Thymus (tissue), 11 donors: ENCODE results near the gene DTD2. TPM values are rescaled to one million over a fixed set of nuclear protein-coding genes. Genes with fewer than 3 reads are reported as not detected.
A peak's percentile ranks its signal among the peaks of the same experiment; 100 is the strongest.
"Not testable (repeated sequence)": the region's sequence is repeated elsewhere in the genome, so short reads cannot be mapped to it uniquely, and the experiment has no call there.

Source experiments
- DNase-seq, 9 donors: peaks; one replicate each; pipeline ENCODE4 v3.0.0-alpha.2; 2013; ENCODE audit warnings: low spot score in 9 of 9, low read depth in 6 of 9, missing footprints in 1 of 9
- H3K27ac ChIP-seq, 2 donors: one replicate each; pipeline ENCODE4 v1.5.1; 2013; ENCODE audit warnings: control low read depth in 1 of 2, low read depth in 1 of 2, low read length in 1 of 2, mild to moderate bottlenecking in 1 of 2, moderate library complexity in 1 of 2
- H3K27me3 ChIP-seq, 2 donors: one replicate each; pipeline ENCODE4 v1.5.1; 2013; ENCODE audit warnings: low read length in 1 of 2; ENCODE audit not compliant: control insufficient read depth in 2 of 2, insufficient read depth in 1 of 2
- H3K36me3 ChIP-seq, 2 donors: one replicate each; pipeline ENCODE4 v1.5.1; 2013; ENCODE audit warnings: low read length in 1 of 2, mild to moderate bottlenecking in 1 of 2, moderate library complexity in 1 of 2; ENCODE audit not compliant: control insufficient read depth in 2 of 2, insufficient read depth in 2 of 2
- H3K4me1 ChIP-seq, 2 donors: one replicate each; pipeline ENCODE4 v1.5.1; 2013; ENCODE audit warnings: low read length in 2 of 2; ENCODE audit not compliant: control insufficient read depth in 2 of 2, insufficient read depth in 2 of 2
- H3K4me3 ChIP-seq, 2 donors: one replicate each; pipeline ENCODE4 v1.5.1; 2013; ENCODE audit warnings: low read length in 2 of 2, control low read depth in 1 of 2, mild to moderate bottlenecking in 1 of 2
- H3K9me3 ChIP-seq, 2 donors: one replicate each; pipeline ENCODE4 v1.5.1; 2013; ENCODE audit warnings: low read length in 1 of 2, mild to moderate bottlenecking in 1 of 2; ENCODE audit not compliant: control insufficient read depth in 2 of 2, insufficient read depth in 1 of 2
- WGBS: extraction: QIAGEN DNeasy Blood & Tissue Kit; methylation state at CpG from one replicate; pipeline ENCODE4 v1.1.7; 2013; 5-methylcytosine and 5-hydroxymethylcytosine counted together
- polyA plus RNA-seq: library from polyadenylated mRNA; stranded (reverse); fragments of 200-250 nt; gene quantifications from one replicate; pipeline ENCODE4 v1.2.3, GENCODE V29; 2013
- total RNA-seq: library from RNA; stranded (reverse); fragments of 120-200 nt; gene quantifications from one replicate; pipeline ENCODE4 v1.2.4, GENCODE V29; 2013
- donor health status: healthy.

Gene DTD2
- total and polyA plus RNA-seq, 2 donors = 14.4 to 14.5 TPM

GRCh38 chr14:31449971-31450610 lies 7.2 kb downstream of the DTD2 start:
- Histone ChIP-seq H3K9me3 (no peaks in the 10 kb centered on the region), H3K4me3 (no peak overlapping the region), H3K27ac (no peak overlapping the region), H3K4me1 (no peaks in the 10 kb centered on the region), H3K36me3 (peaks cover 3 to 4% of the 10 kb centered on the region in 2 donors), H3K27me3 (no peaks in the 10 kb centered on the region)
- 93% methylated on average over 2 of the region's 2 CpGs for WGBS
- DNase-seq = peak in 3 of 9 donors; percentile 9 to 35 (median 22)

DNA sequence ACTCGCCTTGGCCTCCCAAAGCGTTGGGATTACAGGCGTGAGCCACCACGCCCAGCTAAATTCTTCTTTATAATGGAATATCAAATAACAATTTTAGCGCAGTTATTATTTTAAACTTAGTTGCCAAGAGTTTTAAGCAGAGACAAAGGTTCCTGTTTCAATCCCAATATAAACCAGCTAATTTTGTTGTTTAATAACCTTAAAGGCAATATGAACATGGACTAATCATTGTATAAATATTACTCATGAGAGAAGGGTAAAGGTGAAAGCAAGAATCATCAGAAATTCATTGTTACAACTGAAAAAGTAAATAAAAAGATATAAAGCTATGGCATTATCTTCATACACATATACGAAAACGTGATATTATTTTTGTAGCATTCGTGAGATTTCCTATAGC lies 8.2 kb downstream of the DTD2 start:
- Histone ChIP-seq H3K4me3 (no peak overlapping the region), H3K27ac (no peak overlapping the region), H3K9me3 (no peaks in the 10 kb centered on the region), H3K27me3 (no peaks in the 10 kb centered on the region), H3K4me1 (no peaks in the 10 kb centered on the region), H3K36me3 (peaks cover 3 to 4% of the 10 kb centered on the region in 2 donors)
- DNase-seq = no peak
- 74% methylated on average over 8 of the region's 8 CpGs for WGBS

- Histone ChIP-seq H3K9me3 (no peaks in the 10 kb centered on the region), H3K36me3 (no peaks in the 10 kb centered on the region), H3K27me3 (no peaks in the 10 kb centered on the region), H3K4me3 (no peak overlapping the region), H3K27ac (no peak overlapping the region), H3K4me1 (no peaks in the 10 kb centered on the region)
- DNase-seq = no peak
- 95% methylated on average over 1 of the region's 1 CpG for WGBS
Observed at GRCh38 chr14:31445703-31446102, 11.6 kb downstream of the DTD2 start.

DNA sequence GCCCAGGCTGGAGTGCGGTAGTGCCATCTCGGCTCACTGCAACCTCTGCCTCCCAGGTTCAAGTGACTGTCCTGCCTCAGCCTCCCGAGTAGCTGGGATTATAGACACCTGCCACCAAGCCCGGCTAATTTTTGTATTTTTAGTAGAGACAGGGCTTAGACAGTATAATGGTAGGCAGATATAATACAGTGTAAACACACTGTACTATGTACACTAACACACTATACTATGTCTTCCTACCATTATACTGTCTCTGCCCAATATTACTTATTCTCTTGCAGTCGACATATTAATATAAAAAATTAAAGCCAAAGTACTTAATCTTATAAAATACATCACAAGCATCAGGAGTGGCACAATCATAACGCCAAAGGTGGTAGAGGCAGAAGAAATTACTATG lies 15.0 kb downstream of the DTD2 start:
- WGBS = 97% methylated on average over 6 of the region's 6 CpGs
- H3K9me3 ChIP-seq = no peaks in the 10 kb centered on the region
- H3K4me1 ChIP-seq = no peaks in the 10 kb centered on the region
- no peak overlapping the region for H3K27ac ChIP-seq
- no peaks in the 10 kb centered on the region for H3K27me3 ChIP-seq
- no peak overlapping the region for H3K4me3 ChIP-seq
- DNase-seq = no peak
- H3K36me3 ChIP-seq = no peaks in the 10 kb centered on the region

DNA sequence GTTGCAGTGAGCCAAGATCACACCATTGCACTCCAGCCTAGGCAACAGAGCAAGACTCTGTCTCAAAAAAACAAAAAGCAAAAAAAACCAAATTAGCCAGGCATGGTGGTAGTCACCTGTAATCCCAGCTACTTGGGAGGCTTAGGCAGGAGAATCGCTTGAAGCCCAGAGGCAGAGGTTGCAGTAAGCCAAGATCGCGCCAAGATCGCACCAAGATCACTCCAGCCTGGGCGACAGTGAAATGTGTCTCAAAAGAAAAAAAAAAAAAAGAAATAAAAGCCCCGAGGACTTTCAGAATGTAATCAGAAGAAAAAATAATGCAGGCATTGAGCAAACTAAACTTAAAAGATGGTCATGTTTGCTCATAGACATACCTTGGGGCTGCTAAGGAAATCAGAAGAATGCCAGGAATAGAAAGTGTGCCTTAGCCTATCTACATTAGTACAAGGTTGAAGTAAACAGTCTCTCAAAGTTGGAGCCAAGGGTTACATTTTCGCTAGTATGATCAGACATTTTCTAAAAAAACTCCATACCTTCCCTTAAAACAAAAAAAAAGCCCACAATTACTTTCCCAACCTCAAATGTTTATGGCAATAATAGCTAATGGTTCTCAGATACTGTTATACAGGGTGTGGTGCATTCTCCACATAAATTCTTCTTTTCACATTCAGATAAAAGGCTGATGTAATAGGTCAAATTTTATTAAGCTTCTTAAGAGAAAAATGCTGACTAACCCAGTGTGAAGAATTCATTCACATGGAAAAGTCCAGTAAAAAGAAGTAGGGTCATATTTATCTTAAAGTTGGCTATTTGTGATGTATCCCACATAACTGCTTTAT lies 15.8 kb downstream of the DTD2 start:
- no peaks in the 10 kb centered on the region for H3K9me3 ChIP-seq
- no peak overlapping the region for H3K27ac ChIP-seq
- no peak overlapping the region for H3K4me3 ChIP-seq
- WGBS = 94% methylated on average over 7 of the region's 7 CpGs
- H3K4me1 ChIP-seq = no peaks in the 10 kb centered on the region
- no peaks in the 10 kb centered on the region for H3K36me3 ChIP-seq
- DNase-seq = no peak
- H3K27me3 ChIP-seq = no peaks in the 10 kb centered on the region

DNA sequence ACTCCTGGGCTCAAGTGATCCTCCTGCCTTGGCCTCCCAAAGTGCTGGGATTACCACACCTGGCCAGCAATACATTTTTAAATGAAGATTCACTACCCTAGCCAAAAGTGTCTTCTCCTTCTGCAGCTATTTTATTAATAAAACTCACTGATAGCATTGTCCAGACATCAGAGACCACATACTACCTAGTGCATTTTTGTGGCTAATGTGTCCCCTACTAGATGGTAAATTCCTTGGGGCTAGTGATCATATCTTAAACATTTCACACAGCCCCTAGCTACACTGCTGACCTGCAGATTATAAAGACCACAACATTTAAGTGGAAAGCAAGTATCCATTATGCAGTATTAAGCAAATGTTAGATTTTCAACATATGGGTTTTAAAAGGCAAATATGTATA lies 17.0 kb downstream of the DTD2 start:
- H3K4me3 ChIP-seq = no peak overlapping the region
- no peak for DNase-seq
- H3K27ac ChIP-seq = no peak overlapping the region
- H3K27me3 ChIP-seq = no peaks in the 10 kb centered on the region
- no peaks in the 10 kb centered on the region for H3K36me3 ChIP-seq
- H3K9me3 ChIP-seq = no peaks in the 10 kb centered on the region
- no peaks in the 10 kb centered on the region for H3K4me1 ChIP-seq

DNA sequence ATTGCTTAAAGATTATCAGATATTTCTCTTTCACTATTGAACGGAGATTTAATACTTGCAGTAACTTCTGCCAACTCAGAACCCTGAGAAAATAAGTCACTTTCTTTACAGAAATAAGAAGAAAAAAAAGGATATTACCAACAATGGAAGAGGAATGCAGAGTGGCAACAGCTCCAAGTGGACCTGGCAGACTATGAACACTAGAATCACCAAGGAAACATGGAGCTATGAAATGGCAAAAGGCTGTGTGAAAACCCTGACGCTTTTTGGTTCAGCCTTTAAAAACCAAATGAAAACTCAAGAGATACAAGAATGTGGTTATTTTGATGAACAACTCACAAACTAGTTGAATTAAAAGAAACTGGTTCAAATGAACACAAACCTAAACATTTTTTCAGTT lies 17.7 kb downstream of the DTD2 start:
- Histone ChIP-seq H3K4me1 (no peaks in the 10 kb centered on the region), H3K36me3 (no peaks in the 10 kb centered on the region), H3K27ac (no peak overlapping the region), H3K4me3 (no peak overlapping the region), H3K9me3 (no peaks in the 10 kb centered on the region), H3K27me3 (no peaks in the 10 kb centered on the region)
- DNase-seq = no peak
- WGBS = 97% methylated on average over 2 of the region's 2 CpGs

GRCh38 chr14:31437045-31437691 lies 20.1 kb downstream of the DTD2 start:
- not testable (repeated sequence) for H3K4me1 ChIP-seq, H3K27me3 ChIP-seq, H3K27ac ChIP-seq, H3K36me3 ChIP-seq, DNase-seq, H3K9me3 ChIP-seq, H3K4me3 ChIP-seq
- WGBS = 98% methylated on average over 35 of the region's 45 CpGs

- DNase-seq = no peak
- Histone ChIP-seq H3K36me3 (no peaks in the 10 kb centered on the region), H3K27ac (no peak overlapping the region), H3K9me3 (no peaks in the 10 kb centered on the region), H3K4me1 (no peaks in the 10 kb centered on the region), H3K27me3 (no peaks in the 10 kb centered on the region), H3K4me3 (no peak overlapping the region)
Observed at GRCh38 chr14:31435276-31435675, 22.0 kb downstream of the DTD2 start.
